GM18870 (cell line): ENCODE results near the gene SRPX2.
A peak's percentile ranks its signal among the peaks of the same experiment; 100 is the strongest.

Experiments
- ATAC-seq: cut with Tn5 transposase; IDR thresholded peaks from one replicate; pipeline ENCODE4 v1.9.1; 2021; ENCODE audit warnings: moderate library complexity; ENCODE audit not compliant: unreplicated experiment

SRPX2 gene, protein sequence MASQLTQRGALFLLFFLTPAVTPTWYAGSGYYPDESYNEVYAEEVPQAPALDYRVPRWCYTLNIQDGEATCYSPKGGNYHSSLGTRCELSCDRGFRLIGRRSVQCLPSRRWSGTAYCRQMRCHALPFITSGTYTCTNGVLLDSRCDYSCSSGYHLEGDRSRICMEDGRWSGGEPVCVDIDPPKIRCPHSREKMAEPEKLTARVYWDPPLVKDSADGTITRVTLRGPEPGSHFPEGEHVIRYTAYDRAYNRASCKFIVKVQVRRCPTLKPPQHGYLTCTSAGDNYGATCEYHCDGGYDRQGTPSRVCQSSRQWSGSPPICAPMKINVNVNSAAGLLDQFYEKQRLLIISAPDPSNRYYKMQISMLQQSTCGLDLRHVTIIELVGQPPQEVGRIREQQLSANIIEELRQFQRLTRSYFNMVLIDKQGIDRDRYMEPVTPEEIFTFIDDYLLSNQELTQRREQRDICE

DNA sequence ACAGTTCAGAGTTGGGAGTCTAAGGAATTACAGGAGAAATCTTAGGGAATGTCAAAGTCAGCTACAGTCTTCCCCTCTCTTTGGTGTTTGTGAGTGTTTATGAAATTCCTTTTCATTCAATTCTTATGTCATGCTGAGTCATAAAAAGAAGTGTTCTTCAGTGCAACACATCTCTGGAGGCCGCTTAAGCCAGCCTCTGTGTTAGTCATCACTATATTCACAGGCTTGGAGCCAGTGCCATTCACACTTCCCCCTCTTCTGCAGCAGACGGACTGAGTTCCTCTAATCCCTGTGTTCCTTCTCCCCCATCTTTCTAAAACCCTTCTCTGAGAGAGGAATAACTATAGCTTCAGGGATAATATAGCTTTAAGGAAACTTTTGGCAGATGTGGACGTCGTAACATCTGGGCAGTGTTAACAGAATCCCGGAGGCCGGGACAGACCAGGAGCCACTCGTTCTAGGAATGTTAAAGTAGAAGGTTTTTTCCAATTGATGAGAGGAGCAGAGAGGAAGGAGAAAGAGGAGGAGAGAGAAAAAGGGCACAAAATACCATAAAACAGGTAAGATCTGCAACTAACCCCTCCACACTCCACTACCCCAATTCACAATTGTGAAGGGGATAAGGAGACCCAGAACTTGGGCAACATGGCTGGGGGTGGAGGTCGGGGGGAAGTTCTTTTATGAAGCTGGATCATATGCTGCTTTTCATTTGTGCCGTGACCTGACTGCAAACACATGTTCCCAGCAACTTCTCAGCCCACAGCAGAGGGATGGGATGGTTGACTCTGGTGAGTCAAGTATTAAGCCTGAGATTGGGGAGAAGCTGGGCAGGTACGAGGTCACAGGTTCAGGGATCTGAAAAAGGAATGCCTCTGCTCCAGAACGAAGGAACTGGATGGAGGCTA is at the start of gene SRPX2:
Gene SRPX2 (plus strand): TSS at position 244 of the 905 bp plus-strand sequence. CDS start 2,124 bp downstream, outside the sequence.
- ATAC-seq = peak; percentile 82

DNA sequence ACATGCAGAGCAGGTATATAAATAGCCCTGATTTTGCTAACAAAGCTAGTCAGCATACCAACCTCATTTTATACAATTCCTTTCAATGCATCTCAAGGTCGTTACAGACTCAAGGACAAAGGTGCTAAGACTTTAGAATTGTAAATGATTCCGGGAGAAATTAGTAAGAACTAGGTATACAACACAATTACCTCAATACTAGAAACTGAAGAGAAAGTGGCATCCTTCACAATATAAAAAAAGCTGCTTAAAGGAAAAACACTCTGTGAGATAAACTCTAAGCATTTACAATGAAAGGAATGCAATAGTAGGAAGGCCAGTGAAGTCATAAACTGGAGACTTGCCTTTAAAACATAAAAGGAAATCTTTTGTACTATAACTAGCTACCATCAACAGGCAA is 47.4 kb upstream of the SRPX2 start:
- ATAC-seq = no peak

DNA sequence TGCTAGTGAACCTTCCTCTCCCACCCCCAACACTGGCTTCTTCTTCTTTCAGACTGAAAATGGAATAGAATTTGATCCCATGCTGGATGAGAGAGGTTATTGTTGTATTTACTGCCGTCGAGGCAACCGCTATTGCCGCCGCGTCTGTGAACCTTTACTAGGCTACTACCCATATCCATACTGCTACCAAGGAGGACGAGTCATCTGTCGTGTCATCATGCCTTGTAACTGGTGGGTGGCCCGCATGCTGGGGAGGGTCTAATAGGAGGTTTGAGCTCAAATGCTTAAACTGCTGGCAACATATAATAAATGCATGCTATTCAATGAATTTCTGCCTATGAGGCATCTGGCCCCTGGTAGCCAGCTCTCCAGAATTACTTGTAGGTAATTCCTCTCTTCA is 44.5 kb upstream of the SRPX2 start:
- no peak for ATAC-seq

DNA sequence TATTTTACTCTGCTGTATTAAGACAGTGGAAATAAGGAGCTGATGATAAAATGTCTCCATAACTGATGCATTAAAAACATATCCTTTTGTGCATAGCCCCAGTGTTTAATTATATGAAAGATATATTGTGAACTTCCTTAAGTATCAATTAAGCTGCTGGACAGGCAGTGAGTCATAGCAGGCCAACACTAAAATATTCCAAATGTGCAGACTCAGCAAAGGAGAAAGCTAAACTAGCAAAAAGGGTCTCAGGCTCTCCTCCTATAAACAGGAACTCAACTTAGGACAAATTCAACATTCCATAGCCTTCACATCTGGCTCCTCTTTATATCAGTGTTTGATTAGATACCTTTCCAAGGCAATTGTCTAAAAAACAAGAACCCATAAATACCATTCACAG is 43.7 kb upstream of the SRPX2 start:
- no peak for ATAC-seq

DNA sequence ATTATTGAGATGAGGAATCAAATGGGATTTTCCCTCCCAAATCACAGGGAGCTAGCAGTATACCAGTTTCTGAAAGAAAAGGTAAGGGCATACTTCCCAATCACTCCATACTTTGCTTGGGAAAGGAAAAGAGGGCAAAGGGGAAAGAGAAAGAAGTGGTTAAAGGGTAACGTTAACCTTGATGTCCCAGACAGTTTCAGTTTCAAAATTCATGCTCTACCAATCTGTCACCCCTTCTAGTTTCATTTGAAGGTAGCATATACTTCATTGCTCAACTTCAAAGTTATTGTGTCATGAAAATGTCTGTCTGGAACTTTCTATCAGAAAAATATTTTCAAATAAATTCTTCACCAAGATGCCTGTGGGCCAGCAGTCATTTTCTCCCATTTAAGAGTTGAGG is 43.2 kb upstream of the SRPX2 start:
- peak; percentile 91 for ATAC-seq

DNA sequence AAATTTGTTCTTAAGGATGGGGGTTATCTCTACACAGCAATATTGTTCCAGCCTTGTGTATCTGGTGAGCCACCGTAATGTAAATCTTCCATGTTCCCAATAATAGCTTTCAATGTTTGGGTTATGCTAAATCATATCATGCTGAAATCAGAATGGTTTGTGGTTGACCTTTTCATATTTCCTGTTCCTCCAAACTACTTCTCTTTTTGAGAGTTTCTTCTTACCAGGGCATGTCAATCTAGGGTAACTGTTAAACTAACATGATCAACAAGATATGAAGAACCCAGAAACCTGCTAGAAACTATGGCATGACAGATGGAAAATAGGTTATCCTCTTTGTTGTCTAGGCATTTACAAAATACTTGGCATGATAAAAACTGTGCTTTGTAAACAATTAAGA is 37.2 kb upstream of the SRPX2 start:
- no peak for ATAC-seq

DNA sequence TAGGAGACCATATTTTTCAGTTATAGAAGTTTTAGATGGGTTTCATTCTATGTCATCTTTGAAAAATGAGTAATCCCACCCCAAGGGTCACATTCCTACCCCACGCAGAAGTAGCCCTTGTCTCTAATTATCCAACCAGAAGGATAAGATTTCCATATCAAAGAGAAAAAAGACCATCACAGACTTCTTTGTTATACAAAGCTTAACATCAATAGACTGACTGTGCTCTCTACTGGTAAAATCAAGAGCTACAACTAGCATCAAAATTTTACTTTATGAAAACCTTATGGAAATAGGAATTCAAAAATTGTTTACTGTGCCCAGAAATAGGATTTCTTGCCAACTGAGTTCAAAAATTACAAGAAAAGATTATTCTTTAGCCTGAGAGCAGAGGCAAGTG is 34.4 kb upstream of the SRPX2 start:
- ATAC-seq = no peak

DNA sequence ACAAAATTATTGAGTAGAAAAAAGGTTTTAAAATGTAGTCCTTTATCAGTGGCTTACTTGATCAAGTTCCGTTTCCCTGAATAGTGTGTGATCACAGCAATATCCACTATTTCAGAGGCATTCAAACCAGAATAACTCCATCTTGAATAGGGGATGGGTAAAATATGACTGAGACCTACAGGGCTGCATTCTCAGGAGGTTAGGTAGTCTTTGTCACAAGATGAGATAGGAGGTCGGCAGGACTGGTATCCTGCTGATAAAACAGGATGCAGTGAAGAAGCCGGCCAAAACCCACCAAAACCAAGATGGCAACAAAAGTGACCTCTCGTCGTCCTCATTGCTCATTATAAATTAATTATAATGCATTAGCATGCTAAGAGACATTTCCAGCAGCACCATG is 32.0 kb upstream of the SRPX2 start:
- no peak for ATAC-seq

DNA sequence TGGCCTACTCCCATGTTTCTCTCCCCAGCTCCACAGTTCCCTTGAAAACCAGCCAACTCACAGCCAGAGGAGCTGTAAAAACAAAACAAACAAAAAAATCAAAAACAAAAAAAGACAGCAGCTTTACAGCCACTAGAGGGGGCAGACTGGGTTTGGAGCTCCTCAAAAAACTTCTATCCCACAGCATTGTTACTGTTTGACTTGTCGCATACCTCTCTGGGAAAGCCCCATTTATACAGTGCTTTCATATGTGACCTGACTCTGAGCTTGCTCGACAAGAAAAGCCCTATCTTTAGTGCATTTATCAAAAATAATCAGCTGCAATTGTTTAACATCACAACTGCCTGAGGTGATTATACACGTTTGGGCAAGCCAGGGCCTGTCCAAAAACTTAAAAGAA is 29.0 kb upstream of the SRPX2 start:
- ATAC-seq = peak; percentile 100

DNA sequence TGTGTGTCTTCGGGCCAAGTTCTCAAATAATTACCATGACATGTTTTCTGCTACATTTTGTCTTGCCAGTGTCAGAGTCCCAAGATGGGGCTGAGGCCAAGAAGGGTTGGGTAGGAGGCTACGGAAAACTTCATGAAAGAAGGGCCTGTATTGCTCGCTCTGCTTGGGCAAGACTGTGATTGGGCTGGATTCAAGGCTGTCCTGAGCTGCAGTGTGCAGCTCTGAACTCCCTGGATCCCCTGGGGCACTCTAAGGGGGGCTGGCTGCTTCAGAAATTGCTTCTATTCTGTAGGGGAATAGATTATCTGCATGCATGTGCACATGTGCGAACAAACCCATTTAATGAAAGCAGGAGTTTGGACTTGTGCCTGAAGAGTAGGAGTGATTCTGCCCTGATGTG is 21.0 kb upstream of the SRPX2 start:
- no peak for ATAC-seq

DNA sequence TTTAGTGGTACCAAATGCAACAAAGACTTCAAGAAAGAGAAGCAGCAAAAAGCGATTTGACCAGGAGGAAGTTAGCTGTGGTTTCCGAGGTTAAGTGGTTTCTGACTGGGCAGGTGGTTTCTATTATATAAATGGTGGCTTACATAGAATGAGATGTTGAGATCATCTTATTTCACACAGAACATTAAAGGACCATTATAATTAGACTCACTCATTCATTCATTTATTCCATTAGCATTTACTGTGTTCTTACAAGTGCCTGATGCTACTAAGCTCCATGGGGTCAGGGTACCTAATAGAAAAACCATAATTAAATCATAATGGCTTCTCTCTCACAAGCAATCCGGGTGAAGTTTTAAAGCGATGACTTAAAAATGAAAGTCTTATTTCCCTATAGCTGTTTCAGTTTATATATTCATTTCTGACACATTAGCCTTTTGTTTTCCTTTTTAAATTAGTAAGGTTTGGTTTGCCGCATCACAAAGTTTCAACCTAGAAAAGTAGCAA is 18.0 kb upstream of the SRPX2 start:
- peak; percentile 96 for ATAC-seq

DNA sequence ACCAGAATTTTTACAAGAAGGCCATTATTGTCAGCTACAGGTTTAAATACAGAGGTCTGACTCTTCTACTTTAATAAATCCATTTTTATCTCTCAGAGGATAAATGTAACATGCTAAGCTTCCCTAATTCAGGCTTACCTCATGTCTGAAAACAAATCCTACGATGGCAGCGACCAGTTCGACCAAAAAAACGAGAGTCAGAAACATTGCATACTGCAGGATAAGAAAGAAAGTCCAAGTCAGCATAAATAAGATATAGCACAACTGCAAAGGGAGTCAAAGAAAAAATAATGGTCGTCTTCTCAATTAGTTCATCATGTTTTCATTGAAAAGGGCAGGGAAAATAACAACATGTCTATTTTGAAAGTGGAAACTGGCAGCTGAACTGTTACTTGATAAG is 9.0 kb upstream of the SRPX2 start:
- no peak for ATAC-seq

DNA sequence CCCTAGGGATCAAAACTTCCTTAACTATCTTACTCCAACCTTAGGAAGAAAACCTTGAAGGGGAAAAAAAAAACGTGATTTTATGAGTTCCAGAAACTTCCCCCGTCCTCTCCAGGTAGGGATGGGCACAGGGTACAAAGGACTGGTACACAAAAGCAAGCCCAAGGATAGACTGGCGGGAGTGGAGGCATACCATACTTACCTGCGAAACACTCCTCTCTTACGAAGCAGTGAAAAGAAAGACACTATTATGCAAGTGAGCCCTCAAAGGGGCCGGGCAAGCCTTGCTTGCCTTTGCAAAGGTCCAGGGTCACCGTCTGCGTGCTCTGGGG is 8.0 kb upstream of the SRPX2 start:
- no peak for ATAC-seq

DNA sequence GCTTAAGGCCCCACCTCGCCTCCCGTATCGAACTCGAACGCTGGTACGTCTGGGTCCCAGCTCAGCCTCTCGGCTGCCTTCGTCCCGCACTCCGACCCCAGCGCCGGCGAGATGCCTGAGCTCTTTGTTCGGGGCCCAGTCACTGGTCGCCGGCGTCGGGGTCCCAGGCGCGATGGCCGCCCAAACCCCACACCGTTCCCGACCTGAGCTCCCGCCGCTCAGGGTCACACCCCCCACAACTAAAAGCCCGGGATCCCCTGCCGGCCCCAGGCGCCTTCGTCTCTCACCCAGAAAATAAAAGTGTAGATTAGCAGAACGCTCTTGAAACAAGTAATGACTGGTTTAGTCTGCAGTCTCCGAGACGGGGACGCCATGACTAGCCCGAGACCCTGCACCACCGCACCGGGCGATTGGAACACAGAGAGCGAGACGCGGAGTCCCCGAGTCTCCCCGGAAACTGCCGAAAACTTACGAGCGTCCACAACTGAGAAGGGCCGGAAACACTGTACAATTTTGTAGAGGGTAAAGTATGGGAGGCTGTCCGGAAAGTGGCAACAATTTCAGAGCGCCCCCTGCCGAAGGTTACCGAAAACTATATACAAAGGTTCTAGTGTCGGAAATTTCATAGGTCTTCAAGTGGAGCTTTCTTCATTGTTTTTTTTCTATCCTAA is 7.5 kb upstream of the SRPX2 start, which contains the start of gene TSPAN6:
Gene TSPAN6 (minus strand): TSS at position 486 of the 671 bp plus-strand sequence. CDS start 112 bp downstream, at position 374.
- peak; percentile 89 for ATAC-seq

DNA sequence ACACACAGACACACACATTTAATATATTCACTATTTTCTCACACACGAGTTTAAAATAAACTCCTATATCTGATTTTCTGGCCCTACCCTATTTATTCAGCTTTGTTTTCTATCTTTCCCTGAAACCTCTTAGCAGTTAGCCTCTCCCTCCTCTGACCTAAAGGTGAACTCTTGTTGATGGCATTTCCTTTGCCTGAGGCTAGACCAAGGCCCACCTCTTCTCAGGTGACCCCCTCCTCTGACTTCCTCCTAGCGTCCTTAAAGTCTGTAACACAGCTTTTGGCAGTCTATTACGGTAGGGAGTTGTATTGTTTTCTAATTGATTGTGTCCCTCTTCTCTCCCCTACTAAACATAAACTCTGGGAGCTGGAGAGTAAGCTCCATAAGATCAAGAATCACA is 1.7 kb upstream of the SRPX2 start:
- no peak for ATAC-seq

DNA sequence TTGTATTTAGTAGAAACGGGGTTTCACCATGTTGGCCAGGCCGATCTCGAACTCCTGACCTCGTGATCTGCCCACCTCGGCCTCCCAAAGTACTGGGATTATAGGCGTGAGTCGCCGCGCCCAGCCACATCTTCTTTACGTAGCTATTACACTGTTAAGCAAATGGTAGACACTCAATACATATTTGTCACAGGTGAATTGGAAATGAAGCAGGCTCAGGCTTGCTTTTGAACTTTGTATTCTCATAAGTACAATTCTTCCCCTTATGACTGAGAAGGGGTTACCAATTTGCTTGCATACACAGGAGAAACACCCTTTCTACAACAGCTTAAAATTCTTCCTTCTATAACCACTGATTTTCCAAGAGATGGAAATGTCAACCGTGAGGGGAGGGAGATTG is 787 bp upstream of the SRPX2 start:
- no peak for ATAC-seq

DNA sequence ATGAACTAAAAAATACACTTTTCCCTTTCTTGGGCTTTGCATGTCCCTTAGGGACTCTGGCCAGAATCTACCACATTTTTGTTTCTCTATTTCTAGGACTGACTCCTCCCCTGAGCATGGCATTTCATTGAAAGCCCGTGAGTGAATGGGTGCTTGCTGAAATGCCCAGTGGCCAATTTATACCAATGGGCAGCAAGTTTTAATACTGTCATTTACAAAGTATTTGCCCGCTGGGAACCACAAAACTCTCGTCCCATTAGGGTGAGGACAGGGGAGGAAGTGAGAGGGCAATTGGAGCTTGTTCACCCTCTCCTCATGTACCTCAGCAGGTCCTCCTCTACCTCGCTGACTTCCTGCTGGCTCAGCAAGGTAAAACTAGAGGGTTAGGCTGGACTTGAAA is 1.1 kb downstream of the SRPX2 start:
- no peak for ATAC-seq

DNA sequence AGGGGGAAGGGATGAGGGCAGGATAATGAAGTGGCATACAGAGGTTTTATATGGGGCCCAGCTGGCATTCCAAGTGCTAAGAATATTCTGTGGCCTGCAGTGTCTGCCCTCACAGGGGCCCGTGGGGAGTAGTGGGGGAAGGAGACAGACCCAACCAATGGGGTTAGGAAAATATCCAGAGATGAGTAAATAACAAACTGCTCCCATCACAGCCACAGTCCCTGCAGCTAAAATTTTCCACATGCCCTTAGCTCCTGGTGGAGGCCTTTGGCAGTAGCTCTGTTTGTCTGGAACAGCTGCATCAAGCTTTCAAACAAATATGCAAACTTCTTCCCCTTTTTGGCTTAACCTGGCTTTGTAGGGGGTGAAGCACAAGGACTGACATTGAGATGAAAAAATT is 3.1 kb downstream of the SRPX2 start:
- ATAC-seq = no peak

DNA sequence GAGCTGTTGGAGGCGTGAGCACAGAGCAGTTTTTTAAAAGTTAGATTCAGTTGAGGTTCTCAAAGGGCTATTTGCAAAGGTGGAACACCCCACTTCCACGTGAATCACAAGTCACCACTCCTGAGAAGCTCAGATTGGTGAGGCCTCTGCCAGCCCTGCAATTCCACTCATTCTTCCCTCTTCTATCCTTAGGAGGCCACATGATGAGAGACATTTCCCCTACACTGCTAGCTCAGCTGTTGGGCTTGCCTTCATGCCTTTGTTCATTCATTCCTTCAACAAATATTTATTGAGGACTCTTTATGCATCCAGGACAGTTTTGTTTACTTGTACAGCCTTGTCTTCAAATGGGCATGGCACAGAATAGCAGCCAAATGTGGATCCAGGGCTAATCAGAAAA is 3.7 kb downstream of the SRPX2 start:
- no peak for ATAC-seq

DNA sequence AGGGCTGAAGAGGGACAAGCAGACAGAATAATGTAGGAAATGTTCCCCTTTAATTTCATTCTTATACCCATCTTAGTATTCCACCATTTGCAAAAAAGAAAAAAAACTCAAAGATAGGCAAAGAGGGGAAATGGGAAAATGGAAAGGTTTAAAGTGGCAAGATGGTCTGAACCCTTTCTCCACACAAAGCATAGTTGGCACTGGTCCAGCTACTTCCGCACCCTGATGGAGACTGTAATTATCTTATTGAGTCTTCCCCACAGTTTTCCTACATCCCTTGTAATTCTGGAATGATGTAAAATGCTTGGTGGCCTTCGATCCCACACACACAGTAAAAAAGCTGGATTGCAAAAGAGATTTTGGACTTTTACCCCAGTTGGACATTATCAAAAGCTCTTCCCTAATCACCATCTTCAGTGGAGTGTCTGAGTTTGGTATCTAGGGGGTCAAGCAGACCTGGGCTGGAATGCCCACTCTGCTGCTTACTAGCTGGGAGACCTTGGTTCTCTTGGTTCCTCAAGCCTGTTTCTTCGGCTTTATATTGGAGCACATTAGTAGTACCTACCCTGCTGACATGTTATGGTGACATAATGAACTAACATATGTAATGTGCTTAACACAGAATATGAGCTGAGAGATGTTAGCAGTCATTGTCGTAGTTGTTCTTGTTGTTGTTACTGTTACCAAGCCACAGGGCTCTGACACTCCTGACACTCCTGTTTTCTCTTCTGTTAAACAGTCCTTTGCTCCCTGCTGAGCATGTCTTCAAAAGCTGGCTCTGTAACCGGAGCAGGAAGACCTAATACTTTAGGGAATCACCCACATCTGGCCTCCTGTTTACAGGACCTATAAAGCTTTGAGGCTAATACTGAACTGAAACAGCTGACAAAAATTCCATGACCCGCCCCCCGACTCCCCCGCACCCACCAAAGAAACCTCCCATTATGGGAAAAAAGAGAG is 4.7 kb downstream of the SRPX2 start:
- no peak for ATAC-seq
